DMS 273 treated with DMSO at 0.1 percent for 48 hours (cell line): Measurements from ENCODE around the gene SCIN.
"Not testable (repeated sequence)": the region's sequence is repeated elsewhere in the genome, so short reads cannot be mapped to it uniquely, and the experiment has no call there.

Experiments used
- DNase-seq: peaks from one replicate; lab custom pipeline; 2025; lab: John Stamatoyannopoulos, UW

The SCIN gene

GRCh38 chr7:12647364-12648219, 77.1 kb downstream of the SCIN start:
- no peak for DNase-seq

GRCh38 chr7:12648704-12649261, 78.3 kb downstream of the SCIN start:
- DNase-seq, result no peak

- no peak for DNase-seq
Measured at GRCh38 chr7:12649348-12649747, 78.8 kb downstream of the SCIN start.

DNA sequence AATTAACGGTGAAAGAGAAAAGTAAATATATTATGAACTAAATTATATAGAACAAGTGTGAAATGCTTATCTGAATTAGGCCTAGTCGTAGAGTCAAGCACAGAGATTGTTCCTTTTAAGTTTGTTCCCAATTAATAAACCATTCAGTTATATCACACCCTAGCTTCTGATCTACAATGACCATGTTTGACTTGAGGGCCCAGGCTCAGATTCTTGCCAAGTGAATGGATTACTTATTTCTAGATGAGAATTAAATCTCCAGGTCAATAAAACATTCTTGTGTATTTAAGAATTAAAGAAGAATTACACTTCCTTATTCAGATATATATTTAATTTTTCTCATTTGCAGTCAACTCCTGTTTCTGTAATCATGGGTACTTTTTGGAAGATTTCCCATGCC, 79.6 kb downstream of the SCIN start:
- no peak for DNase-seq

- DNase-seq, result no peak
Measured at GRCh38 chr7:12653110-12653509, 82.6 kb downstream of the SCIN start.

DNA sequence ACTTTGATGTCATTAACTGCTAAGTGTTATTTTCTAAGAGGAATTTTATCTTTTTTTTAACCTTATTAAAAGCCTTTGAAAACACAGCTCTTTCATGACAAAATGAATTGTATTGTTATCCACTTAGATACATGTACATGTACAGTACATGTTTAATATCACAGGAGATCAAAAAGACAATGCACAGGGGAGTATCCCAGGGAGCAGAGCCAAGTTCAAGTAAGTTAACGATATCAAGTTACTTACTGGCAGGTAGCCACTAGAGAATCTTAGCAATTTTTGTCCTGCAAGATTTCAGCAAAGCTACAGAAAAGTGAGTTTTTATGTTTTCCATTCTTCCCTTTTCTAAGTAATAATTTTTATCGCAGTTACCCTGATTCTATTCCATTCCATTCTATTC, 83.0 kb downstream of the SCIN start:
- DNase-seq, result no peak

DNA sequence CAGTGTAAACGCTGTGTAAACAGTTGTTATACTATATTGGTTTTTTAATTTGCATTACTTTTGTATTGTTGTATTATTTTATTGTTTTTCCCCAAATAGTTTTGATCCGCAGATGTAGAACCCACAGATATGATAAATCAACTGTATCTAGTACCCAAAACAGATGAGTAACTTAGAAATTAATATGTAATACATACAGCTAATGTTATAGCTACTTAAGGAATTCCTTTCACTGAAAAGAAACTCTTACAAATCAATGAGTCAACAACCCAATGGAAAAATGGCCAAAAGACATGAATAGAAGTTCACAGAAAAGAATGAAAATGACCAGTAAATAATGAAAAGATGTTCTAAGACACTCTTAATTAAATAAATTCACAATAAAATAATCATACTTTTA, 84.6 kb downstream of the SCIN start:
- DNase-seq, result no peak

GRCh38 chr7:12660423-12660822, 89.9 kb downstream of the SCIN start:
- not testable (repeated sequence) for DNase-seq

DNA sequence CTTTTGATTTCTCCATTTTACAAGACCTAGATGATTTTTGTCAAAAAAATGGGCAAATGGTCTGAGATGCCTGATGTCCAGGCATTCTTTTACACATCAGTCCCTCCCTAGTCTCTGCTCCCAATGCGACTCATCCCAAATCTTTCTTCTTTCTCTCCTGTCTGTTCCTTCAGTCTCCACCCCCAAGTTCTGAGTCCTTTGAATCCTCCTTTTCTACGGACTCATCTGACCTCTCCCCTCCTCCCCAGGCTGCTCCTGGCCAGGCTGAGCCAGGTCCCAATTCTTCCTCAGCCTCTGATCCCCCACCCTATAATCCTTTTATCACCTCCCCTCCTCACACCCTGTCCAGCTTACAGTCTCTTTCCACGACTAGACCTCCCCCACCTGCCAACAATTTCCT, 90.5 kb downstream of the SCIN start:
- not testable (repeated sequence) for DNase-seq

DNA sequence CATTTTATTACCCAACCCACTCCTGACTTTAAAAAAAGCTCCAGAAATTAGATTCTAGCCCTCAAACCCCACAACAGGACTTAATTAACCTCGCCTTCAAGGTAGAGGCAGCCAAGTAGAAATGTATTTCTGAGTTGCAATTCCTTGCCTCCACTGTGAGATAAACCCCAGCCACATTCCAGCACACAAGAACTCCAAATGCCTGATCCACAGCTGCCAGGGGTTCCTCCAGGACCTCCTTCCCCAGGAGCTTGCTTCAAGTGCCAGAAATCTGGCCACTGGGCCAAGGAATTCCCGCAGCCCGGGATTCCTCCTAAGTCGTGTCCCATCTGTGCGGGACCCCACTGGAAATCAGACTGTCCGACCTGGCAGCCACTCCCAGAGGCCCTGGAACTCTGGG, 91.1 kb downstream of the SCIN start:
- DNase-seq, result no peak

GRCh38 chr7:12670000-12670729, 99.6 kb downstream of the SCIN start:
- no peak for DNase-seq

GRCh38 chr7:12670743-12671520, 100.4 kb downstream of the SCIN start:
- no peak for DNase-seq

DNA sequence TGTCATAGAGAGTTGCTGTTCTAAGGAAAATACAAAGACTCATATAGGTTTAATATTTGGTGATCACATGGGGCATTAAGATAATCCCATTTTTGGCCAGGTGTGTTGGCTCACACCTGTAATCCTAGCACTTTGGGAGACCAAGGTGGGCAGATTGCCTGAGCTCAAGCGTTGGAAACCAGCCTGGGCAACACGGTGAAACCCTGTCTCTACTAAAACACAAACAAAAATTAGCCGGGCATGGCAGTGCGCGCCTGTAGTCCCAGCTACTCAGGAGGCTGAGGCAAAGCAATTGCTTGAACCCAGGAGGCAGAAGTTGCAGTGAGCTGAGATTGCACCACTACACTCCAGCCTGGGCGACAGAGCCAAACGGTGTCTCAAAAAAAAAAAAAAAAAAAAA, 102.9 kb downstream of the SCIN start:
- not testable (repeated sequence) for DNase-seq

DNA sequence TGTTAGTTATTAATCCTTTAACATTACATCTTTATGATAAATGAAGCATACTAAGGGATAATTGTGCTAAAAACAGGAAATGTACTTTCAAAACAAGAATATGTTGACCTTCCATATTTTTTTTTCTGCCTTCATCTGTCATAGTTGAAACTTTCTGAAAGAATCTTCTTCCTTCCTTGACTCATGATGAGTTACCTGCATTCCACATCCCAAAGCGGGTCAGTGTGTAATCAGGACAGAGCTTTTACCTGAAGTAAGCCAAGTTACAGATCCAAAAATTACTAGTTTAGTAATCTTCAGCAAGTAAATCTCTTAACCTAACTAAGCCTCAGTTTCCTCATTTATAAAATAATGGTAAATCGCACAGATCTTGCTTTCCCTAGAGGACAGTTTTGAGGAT, 103.5 kb downstream of the SCIN start:
- DNase-seq, result no peak

- no peak for DNase-seq
Measured at GRCh38 chr7:12674861-12675260, 104.3 kb downstream of the SCIN start.

- DNase-seq, result no peak
Measured at GRCh38 chr7:12683678-12684585, 113.4 kb downstream of the SCIN start.

GRCh38 chr7:12684733-12685132, 114.2 kb downstream of the SCIN start:
- no peak for DNase-seq

DNA sequence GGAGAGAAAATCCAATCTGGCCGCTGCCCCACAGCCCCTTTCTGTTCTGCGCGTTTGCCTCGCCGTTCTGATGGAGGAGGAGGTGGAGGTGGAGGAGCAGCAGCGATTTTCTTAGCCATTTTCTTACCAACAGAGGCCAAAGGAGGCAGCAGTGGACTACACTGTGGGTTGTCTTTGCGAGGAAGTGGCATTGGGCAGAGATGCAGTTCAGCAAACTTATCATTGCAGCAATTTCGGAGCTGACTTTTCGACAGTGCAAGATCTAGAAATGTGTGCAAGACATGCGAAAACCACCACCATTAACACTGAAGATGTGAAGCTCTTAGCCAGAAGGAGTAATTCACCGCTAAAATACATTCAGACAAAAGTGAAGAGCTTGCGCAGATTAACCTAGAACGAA, 115.0 kb downstream of the SCIN start:
- DNase-seq, result no peak

DNA sequence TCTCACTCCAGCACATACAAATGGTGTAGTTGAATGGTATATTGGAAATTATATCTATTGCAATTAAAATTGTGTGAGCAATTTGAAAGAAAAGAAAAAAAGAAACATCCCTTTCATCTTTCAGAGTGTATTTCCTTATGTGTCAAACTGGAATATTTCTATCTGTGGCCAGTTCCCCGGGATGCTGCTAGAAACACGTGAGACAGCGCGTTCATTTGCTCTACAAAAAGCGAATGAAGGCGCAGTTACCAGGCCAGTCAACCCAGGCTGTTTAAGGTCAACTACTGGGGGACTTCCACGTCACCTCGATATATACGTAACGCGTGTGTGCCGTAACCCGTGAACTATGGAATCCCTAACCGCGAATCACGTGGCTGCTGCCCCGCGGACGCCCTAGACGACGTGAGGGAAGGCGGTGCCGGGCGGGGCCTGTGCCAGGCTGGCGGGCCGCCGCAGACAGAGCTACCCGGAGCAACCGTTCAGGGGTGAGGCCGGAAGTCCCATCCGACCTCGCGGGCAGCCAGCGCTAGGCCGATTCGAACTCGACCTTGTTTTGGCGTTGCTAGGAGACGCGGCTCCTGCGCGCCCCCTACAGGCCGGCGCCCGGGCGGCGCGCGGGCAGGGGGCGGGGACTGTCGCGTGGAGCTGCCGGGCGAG, 115.8 kb downstream of the SCIN start:
- DNase-seq, result peak; percentile 85

DNA sequence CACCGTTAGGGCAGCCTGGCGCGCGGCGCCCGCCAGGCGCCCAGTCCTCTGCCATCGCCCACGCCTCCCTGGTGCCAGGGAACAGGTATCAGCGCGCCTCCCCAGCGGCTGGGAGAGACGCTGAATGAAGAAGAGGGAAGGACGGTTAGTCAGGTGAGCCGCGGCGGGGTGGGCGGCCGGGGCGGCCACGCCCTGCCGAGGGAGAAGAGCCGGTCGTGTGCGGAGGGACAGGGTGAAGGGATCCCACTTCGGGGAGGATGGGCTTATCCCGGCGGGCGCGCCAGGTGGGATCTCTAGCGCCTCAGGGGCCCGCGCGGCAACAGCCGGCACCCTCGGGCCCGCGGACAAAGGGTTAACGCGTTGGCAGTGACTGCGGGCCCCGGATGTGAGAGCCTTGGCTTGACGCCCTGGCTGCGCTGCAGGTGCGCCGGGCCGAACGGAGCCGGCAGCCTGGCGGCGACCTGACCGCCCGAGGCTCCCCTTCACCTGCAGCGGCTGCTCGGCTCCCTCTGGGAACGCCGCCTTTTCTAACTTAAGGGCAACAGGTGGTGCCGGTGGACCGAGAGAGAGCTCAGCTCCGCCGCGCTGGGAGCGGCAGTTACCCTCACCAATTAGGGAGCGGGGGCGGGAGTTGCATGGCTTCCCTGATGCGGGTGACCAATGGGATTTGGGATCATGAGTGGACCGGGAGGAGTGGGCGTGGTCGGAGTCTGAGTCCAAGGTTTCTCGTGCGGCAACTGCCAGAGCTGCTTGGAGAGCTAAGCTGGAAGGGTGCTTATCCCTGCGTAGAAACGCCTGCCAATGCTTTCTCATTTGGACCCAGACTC, 116.6 kb downstream of the SCIN start, which contains the start of gene ARL4A:
Gene ARL4A (plus strand): TSS at position 743 of the 827 bp plus-strand sequence. CDS start 622 bp downstream, outside the sequence.
- DNase-seq, result peak; percentile 98
